ENCODE data around the gene JKAMP. TPM values are rescaled to one million over a fixed set of nuclear protein-coding genes. Genes with fewer than 3 reads are reported as not detected.
"Not testable (repeated sequence)": the region's sequence is repeated elsewhere in the genome, so short reads cannot be mapped to it uniquely, and the experiment has no call there.

Gene JKAMP, protein sequence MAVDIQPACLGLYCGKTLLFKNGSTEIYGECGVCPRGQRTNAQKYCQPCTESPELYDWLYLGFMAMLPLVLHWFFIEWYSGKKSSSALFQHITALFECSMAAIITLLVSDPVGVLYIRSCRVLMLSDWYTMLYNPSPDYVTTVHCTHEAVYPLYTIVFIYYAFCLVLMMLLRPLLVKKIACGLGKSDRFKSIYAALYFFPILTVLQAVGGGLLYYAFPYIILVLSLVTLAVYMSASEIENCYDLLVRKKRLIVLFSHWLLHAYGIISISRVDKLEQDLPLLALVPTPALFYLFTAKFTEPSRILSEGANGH
- total RNA-seq = 14.6 TPM

DNA sequence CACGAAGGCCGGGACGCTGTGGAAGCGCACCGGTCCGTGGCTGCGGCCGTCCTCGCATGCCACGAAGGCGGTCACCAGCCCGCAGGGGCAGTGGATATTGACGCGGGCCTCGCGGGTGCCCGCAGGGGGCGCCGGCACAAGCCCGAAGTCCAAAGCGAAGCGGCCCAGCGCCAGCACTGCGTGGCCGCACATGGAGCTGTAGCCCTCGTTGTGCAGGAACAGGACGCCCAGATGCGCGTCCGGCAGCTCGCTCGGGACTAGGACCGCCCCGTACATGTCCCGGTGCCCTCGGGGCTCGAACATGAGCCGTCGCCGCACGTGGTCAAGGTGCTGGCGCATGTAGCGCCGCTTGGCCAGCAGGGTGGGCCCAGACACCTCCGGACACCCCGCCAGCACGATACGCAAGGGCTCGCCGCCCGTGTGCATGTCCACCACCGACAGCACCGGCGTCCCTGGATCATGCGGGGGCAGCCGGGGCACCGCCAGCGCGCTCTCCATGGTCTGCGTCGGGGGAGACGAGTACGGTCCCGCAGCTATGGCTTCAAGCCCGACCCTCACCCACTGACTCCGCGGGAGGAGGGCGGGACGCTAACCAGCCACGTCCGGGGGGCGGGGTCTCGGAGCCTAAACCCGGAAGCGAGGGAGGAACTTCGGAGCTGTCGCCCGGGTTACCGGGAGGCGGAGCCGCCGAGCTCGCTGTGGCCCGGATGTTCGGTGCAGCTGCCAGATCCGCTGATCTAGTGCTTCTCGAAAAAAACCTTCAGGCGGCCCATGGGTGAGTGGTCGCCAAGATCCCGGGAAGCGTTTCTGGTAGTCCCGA, at the start of gene JKAMP, which contains the start of gene L3HYPDH:
JKAMP (plus strand) TSS at position 699 of the 820 bp plus-strand sequence; CDS start at position 772, 73 bp downstream.
L3HYPDH (minus strand) TSS at position 590 of the 820 bp plus-strand sequence; CDS start at position 498, 92 bp downstream.
- ATAC-seq = peak; percentile 98

GRCh38 chr14:59435101-59435500, 49.2 kb upstream of the JKAMP start:
- ATAC-seq = no peak

DNA sequence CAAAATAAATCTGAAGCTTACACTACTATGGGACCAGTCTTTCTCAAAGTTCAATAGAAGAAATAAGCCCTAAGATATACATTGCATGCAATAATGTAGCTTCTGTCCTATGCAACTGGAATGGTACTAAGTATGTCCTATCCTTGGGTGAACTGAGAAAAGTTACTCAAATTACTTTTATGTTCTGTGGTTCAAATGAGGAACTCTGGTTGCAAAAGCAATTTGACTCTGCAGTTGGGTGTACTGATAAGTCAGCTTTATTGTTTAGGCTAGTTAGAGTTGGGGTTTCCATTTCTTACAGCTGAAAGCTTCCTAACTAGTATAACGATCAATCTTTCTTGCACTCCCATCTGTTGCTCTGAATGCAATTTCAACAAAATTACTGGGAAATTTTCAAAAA, 48.3 kb upstream of the JKAMP start:
- no peak for ATAC-seq

GRCh38 chr14:59438195-59438647, 46.1 kb upstream of the JKAMP start:
- ATAC-seq = no peak

GRCh38 chr14:59439256-59439965, 44.9 kb upstream of the JKAMP start:
- no peak for ATAC-seq

DNA sequence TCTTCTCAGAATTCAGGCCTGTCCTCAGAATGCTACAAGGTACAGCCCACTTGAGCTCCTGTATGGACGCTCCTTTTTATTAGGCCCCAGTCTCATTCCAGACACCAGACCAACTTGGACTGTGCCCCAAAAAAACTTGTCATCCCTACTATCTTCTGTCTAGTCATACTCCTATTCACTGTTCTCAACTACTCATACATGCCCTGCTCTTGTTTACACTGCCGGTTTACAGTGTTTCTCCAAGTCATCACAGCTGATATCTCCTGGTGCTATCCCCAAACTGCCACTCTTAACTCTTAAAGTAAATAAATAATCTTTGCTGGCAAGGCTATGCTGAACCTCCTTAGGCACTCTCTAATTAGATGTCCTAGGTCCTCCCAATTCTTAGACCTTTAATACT, 35.6 kb upstream of the JKAMP start:
- ATAC-seq = not testable (repeated sequence)

DNA sequence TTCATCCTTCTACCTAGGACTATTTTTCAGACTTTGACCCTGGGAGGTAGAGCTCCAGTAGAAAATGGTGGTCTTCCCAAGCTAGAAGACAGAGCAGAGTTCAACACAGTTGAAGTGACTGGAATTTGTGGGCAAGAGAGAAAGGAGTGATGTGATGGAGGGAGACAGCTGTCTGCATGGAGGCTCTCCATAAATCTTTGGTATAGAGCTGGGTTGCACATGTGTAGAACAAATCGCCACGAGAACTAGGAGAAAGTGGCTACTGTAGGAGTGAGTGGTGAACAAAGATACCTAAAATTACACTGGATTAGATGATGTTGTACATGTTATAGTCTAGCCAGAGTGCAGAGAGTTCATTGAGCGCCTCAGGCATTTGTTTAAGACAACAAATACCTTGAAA, 33.6 kb upstream of the JKAMP start:
- ATAC-seq = no peak

GRCh38 chr14:59451849-59452248, 32.5 kb upstream of the JKAMP start:
- no peak for ATAC-seq

GRCh38 chr14:59454139-59454538, 30.2 kb upstream of the JKAMP start:
- peak; percentile 59 for ATAC-seq

- no peak for ATAC-seq
Observed at GRCh38 chr14:59455411-59455810, 28.9 kb upstream of the JKAMP start.

- ATAC-seq = no peak
Observed at GRCh38 chr14:59458486-59458885, 25.8 kb upstream of the JKAMP start.

GRCh38 chr14:59460378-59460777, 23.9 kb upstream of the JKAMP start:
- ATAC-seq = no peak

- ATAC-seq = no peak
Observed at GRCh38 chr14:59461891-59462290, 22.4 kb upstream of the JKAMP start.

DNA sequence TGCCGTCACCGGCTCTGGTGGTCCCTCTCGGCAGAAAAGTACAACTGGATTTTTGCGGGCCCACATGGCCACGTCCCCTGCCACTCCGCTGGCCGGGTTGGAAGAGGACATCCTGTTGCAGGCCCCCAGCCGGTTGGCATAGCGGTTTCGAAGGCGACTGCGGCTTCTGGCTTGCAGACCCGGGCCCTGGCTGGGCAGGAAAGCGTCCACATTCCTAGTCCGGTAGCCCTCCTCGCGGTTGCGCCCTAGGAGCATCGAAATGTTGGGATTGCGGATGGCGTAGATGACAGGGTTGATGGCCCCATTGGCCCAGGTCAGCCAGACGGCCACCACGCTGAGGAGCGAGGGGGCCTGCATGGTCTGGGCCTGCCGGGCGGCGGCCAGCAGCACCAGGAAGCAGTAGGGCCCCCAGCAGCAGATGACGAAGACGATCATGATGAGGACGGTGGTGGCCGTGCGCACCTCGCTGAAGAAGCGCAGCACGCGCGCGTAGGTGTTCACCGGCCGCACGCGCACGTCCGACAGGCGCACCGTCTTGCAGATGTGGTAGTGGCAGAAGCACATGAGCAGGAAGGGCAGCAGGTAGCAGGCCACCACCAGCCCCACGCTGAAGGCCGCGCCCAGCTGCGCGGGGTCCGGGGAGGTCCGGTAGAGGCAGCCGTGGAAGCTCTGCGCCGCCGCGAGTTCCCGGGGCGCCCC, 20.4 kb upstream of the JKAMP start:
- peak; percentile 33 for ATAC-seq

- ATAC-seq = peak; percentile 63
Observed at GRCh38 chr14:59464486-59465315, 19.6 kb upstream of the JKAMP start.

- peak; percentile 17 for ATAC-seq
Observed at GRCh38 chr14:59465316-59466135, 18.8 kb upstream of the JKAMP start, which contains the start of gene GPR135. Gene GPR135, minus strand, starts transcription at chr14:59465380. Its CDS starts 154 bp downstream, at chr14:59465226.

GRCh38 chr14:59474172-59474571, 10.1 kb upstream of the JKAMP start:
- no peak for ATAC-seq

DNA sequence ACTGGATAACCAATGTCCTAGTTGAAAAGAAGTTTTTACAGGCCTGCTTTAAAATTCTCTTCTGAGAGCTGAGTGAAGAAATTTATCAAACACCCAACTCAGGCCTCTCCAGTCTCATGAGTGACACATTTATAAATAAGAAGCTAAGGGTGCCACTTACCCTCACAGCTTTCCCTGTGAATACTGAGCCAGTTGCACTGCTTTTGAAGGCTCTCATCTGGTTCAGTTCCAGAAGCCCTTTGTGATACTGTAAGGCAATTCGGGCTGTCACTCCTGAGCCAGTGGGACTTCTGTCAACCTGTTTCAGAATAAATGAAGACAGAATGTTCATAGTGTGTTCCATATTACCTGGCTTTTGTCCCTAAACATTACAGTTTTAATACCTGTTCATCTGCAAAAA, 8.6 kb upstream of the JKAMP start:
- ATAC-seq = no peak

GRCh38 chr14:59478540-59478939, 5.8 kb upstream of the JKAMP start:
- ATAC-seq = no peak

GRCh38 chr14:59480166-59480565, 4.2 kb upstream of the JKAMP start:
- ATAC-seq = no peak

All from esophagus mucosa (tissue), 1 donor.